ENCODE data around the gene ERO1B.

Gene ERO1B

DNA sequence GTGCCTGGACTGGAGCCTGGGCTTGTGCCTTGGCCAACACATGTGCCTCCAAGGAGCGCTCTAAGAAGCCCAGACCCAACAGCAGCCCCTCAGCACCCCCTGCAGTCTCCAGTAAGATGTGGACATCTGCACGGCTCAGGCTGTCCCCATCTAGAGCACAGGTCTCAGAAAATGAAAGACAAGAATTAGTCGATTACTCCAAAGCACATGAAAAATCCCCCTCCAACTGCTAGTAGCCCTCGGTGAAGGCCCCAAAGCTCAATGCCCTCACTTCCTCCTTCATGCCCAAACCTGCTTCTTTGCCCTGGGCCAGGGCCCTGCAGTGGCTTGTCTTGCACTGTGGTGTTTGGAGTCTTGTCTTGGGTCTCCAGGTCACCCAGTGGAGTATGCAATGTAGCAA is 21.9 kb upstream of the ERO1B start:
- TF ChIP-seq RAD21 (IDR thresholded peaks at IDR 0.05; ENCODE audit: low read depth) (no peak), EP300 (IDR thresholded peaks at IDR 0.05; ENCODE audit: borderline replicate concordance) (no peak), TEAD4 (IDR thresholded peaks at IDR 0.05) (no peak)
- TF ChIP-seq, protein P1, sequence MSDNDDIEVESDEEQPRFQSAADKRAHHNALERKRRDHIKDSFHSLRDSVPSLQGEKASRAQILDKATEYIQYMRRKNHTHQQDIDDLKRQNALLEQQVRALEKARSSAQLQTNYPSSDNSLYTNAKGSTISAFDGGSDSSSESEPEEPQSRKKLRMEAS (IDR thresholded peaks at IDR 0.05): no peak

DNA sequence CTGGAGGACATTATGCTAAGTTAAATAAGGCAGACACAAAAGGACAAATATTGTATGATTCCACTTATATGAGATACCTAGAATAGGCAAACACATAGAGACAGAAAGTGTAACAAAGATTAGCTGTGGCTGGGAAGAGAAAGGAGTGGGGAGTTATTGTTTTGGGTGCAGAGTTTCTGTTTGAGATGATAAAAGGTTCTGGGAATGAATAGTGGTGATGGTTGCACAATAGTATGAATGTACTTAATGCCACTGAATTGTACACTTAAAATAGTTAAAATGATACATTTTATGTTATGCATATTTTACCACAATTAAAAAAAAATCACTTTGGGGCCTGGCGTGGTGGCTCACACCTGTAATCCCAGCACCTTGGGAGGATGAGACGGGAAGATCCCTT is 21.2 kb upstream of the ERO1B start:
- TF ChIP-seq FOXM1 (IDR thresholded peaks at IDR 0.05; ENCODE audit: borderline replicate concordance, low read depth): no peak
- no peak for TF ChIP-seq YY1 (IDR thresholded peaks at IDR 0.05; ENCODE audit: low read depth)
- TF ChIP-seq TAF1 (IDR thresholded peaks at IDR 0.05; ENCODE audit: low read depth): no peak
- no peak for TF ChIP-seq NFIC (IDR thresholded peaks at IDR 0.05)
- TF ChIP-seq EP300 (IDR thresholded peaks at IDR 0.05; ENCODE audit: borderline replicate concordance): no peak
- no peak for TF ChIP-seq EGR1 (IDR thresholded peaks at IDR 0.05)
- TF ChIP-seq, protein P2, sequence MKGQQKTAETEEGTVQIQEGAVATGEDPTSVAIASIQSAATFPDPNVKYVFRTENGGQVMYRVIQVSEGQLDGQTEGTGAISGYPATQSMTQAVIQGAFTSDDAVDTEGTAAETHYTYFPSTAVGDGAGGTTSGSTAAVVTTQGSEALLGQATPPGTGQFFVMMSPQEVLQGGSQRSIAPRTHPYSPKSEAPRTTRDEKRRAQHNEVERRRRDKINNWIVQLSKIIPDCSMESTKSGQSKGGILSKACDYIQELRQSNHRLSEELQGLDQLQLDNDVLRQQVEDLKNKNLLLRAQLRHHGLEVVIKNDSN (IDR thresholded peaks at IDR 0.05): no peak
- no peak for TF ChIP-seq ZBTB7A (IDR thresholded peaks at IDR 0.05; ENCODE audit: low read depth)
- TF ChIP-seq, protein P3, sequence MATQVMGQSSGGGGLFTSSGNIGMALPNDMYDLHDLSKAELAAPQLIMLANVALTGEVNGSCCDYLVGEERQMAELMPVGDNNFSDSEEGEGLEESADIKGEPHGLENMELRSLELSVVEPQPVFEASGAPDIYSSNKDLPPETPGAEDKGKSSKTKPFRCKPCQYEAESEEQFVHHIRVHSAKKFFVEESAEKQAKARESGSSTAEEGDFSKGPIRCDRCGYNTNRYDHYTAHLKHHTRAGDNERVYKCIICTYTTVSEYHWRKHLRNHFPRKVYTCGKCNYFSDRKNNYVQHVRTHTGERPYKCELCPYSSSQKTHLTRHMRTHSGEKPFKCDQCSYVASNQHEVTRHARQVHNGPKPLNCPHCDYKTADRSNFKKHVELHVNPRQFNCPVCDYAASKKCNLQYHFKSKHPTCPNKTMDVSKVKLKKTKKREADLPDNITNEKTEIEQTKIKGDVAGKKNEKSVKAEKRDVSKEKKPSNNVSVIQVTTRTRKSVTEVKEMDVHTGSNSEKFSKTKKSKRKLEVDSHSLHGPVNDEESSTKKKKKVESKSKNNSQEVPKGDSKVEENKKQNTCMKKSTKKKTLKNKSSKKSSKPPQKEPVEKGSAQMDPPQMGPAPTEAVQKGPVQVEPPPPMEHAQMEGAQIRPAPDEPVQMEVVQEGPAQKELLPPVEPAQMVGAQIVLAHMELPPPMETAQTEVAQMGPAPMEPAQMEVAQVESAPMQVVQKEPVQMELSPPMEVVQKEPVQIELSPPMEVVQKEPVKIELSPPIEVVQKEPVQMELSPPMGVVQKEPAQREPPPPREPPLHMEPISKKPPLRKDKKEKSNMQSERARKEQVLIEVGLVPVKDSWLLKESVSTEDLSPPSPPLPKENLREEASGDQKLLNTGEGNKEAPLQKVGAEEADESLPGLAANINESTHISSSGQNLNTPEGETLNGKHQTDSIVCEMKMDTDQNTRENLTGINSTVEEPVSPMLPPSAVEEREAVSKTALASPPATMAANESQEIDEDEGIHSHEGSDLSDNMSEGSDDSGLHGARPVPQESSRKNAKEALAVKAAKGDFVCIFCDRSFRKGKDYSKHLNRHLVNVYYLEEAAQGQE (IDR thresholded peaks at IDR 0.05; ENCODE audit: low read depth): no peak
- TF ChIP-seq RAD21 (IDR thresholded peaks at IDR 0.05; ENCODE audit: low read depth): no peak
- TF ChIP-seq CEBPB (IDR thresholded peaks at IDR 0.05): no peak
- TF ChIP-seq, protein P1 (IDR thresholded peaks at IDR 0.05): no peak

DNA sequence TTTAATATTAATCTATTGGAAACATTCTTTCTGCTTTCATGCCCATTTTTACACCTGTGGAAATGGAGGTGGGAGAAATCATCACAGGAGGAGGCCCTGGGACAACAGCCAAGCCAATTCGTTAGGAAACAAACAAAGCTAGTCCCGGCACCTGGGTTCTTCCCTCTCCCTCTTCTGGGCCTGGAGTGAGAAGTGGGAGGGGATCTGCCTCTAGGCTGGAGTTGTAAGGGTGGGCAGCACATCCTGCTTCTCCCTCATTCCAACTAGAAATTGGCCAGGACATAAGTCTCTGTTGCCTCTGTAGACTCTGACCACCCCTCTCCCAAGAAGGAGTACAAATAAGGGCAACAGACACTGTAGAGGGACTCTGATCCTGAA is 20.2 kb upstream of the ERO1B start:
- TF ChIP-seq FOXM1 (IDR thresholded peaks at IDR 0.05; ENCODE audit: borderline replicate concordance, low read depth) (no peak), CREB1 (IDR thresholded peaks at IDR 0.05; ENCODE audit: low read depth) (no peak), TCF12 (IDR thresholded peaks at IDR 0.05; ENCODE audit: low read depth) (no peak), TAF1 (IDR thresholded peaks at IDR 0.05; ENCODE audit: low read depth) (no peak), YY1 (IDR thresholded peaks at IDR 0.05; ENCODE audit: low read depth) (no peak), TEAD4 (IDR thresholded peaks at IDR 0.05) (no peak), CEBPB (IDR thresholded peaks at IDR 0.05) (no peak), NFIC (IDR thresholded peaks at IDR 0.05) (no peak), RAD21 (IDR thresholded peaks at IDR 0.05; ENCODE audit: low read depth) (no peak), ZBTB7A (IDR thresholded peaks at IDR 0.05; ENCODE audit: low read depth) (no peak), EP300 (IDR thresholded peaks at IDR 0.05; ENCODE audit: borderline replicate concordance) (no peak), EGR1 (IDR thresholded peaks at IDR 0.05) (no peak)
- TF ChIP-seq, protein P2 (IDR thresholded peaks at IDR 0.05): no peak
- TF ChIP-seq, protein P3 (IDR thresholded peaks at IDR 0.05; ENCODE audit: low read depth): no peak
- TF ChIP-seq, protein P1 (IDR thresholded peaks at IDR 0.05): no peak

DNA sequence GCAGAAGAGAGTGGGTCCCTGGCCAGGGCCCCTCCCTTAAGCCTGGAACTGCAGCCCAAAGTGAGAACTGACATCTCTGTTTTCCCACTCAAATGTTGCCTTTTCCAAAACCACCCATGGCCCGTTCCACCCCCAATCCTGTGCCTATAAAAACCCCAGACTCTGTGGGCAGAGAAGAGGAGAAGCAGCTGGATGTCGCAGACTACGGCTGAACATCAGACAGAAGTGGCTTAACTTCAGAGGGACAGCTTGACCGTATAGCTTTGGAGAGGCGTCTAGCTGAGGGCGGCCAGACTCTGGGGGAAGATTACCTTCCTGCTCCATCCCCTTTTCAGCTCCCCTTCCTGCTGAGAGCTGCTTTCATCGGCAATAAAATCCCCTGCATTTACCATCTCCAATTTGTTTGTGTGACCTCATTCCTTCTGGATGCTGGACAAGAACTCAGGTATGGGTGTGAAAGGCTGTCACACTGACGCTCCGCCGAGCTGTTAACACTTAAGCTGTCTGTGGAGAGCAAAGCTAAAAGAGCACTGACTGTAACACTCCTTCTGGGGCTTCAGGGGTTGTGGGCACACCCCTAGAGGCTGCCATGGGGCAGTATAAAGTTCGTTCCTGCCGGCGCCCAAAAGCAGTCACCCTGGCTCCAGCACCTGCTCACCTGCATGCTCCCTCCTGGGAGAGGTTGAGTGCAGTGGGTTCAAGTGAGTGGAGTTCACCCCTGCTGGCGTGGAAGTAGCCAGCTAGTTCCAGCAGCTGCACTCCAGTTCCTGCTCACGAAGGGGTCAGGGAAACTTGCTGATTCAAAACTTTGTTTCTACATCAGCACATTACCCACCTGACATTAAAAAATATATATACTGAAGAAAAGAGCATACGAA is 19.6 kb upstream of the ERO1B start:
- no peak for TF ChIP-seq NFIC (IDR thresholded peaks at IDR 0.05)
- no peak for TF ChIP-seq RAD21 (IDR thresholded peaks at IDR 0.05; ENCODE audit: low read depth)

DNA sequence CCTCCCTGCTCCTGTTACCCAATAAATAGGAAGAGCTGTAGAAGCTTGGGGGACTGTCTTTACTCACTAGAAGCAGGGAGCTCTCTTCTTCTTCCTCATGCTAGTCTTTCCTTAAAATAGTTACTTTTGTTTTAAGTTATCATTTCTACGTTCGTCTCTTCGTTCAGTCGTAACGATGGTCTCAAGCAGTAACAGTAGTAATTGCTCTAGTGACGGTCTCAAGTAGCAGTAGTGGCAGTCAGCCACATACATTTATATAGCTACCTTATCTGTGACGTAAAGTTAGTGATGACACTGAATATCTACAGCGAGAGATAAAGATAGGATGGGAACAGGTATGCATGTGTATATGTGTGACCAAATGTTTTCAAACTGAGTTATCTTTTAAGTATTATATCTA is 15.4 kb upstream of the ERO1B start:
- TF ChIP-seq ZBTB7A (IDR thresholded peaks at IDR 0.05; ENCODE audit: low read depth) (no peak), YY1 (IDR thresholded peaks at IDR 0.05; ENCODE audit: low read depth) (no peak)

DNA sequence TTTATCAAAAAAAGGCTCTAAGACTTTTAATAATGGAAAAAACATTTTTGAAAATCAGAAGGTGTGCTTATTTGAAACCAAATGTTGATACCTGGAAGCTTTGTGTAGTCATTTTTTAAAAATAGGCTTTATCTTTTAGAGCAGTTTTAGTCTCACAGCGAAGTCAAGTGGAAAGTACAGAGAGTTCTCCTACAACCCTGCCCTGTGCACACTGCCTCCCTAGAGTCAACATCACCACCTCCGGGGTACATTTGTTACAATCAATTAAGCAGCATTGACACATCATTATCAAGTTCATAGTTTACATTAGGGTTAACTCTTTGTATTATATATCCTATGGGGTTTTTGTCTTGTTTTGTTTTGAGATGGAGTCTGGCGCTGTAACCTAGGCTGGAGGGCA is 10.7 kb upstream of the ERO1B start:
- TF ChIP-seq TAF1 (IDR thresholded peaks at IDR 0.05; ENCODE audit: low read depth) (no peak), EGR1 (IDR thresholded peaks at IDR 0.05) (no peak), FOXM1 (IDR thresholded peaks at IDR 0.05; ENCODE audit: borderline replicate concordance, low read depth) (no peak)
- TF ChIP-seq, protein P3 (IDR thresholded peaks at IDR 0.05; ENCODE audit: low read depth): no peak

Data from Ishikawa (cell line).